Ishikawa (cell line): ENCODE measurements around the gene EXOSC5.

Source experiments
- CEBPB ChIP-seq: IDR thresholded peaks from 2 replicates; pipeline ENCODE4 v1.6.1; 2012
- CREB1 ChIP-seq: IDR thresholded peaks from 2 replicates; pipeline ENCODE4 v1.6.1; 2012; ENCODE audit warnings: low read depth
- EGR1 ChIP-seq: IDR thresholded peaks from 2 replicates; pipeline ENCODE4 v1.6.1; 2012
- EP300 ChIP-seq: IDR thresholded peaks from 2 replicates; pipeline ENCODE4 v1.6.1; 2012; ENCODE audit warnings: borderline replicate concordance
- FOXM1 ChIP-seq: IDR thresholded peaks from 2 replicates; pipeline ENCODE4 v1.6.1; 2012; ENCODE audit warnings: low read depth, borderline replicate concordance
- MAX ChIP-seq: IDR thresholded peaks from 2 replicates; pipeline ENCODE4 v1.6.1; 2012
- NFIC ChIP-seq: IDR thresholded peaks from 2 replicates; pipeline ENCODE4 v1.6.1; 2012
- RAD21 ChIP-seq: IDR thresholded peaks from 2 replicates; pipeline ENCODE4 v1.6.1; 2012; ENCODE audit warnings: low read depth
- REST ChIP-seq: IDR thresholded peaks from 2 replicates; pipeline ENCODE4 v1.6.1; 2012; ENCODE audit warnings: low read depth, mild to moderate bottlenecking
- TAF1 ChIP-seq: IDR thresholded peaks from 2 replicates; pipeline ENCODE4 v1.6.1; 2012; ENCODE audit warnings: low read depth, mild to moderate bottlenecking
- TCF12 ChIP-seq: IDR thresholded peaks from 2 replicates; pipeline ENCODE4 v1.6.1; 2012; ENCODE audit warnings: low read depth
- TEAD4 ChIP-seq: IDR thresholded peaks from 2 replicates; pipeline ENCODE4 v1.6.1; 2012
- USF1 ChIP-seq: IDR thresholded peaks from 2 replicates; pipeline ENCODE4 v1.6.1; 2012
- YY1 ChIP-seq: IDR thresholded peaks from 2 replicates; pipeline ENCODE4 v1.6.1; 2012; ENCODE audit warnings: low read depth
- ZBTB7A ChIP-seq: IDR thresholded peaks from 2 replicates; pipeline ENCODE4 v1.6.1; 2012; ENCODE audit warnings: low read depth

The EXOSC5 gene

DNA sequence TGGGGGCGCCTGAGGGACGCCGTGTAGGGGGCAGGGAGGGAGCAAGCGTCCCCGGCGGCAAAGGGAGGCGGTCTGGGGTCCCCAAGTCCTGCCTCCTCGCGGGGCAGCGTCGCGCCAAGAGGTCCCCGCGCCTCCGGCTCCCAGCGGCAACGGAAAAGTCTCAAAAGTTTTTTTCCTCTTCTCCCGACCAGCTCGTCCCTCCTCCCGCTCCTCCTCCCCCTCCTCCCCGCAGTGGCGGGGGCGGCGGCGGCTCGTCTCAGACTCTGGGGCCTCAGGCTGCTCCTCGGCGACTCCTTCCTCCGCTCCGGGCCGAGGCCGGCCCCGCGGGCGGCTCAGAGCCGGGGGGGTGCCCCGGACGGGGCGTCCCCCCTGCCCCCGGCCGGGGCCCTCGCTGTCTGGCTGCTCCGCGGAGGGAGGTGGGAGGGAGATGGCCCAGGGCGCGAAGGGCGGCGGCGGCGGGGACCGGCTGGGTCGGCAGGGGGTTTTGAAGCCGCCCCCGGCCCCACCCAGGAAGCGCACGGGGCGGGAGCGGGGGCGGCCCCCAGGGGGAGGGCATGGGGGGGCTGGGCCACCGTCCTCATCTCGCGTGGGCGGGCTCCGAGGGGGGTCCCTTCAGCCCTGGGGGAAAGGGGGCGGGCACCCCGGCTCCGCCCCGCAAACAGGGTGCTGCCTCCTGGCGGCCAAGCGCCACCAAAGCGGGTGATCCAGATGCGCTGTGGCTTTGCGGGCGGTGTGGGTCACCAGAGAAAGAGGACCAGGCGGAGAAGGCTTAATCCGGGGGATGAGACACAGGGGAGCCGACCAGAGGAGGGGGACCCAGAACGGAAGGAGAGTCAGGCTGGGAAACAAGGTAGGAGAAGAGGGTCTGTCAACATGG is 43.5 kb downstream of the EXOSC5 start, which contains the start of gene TGFB1:
Gene TGFB1, minus strand, starts transcription at position 457 of the 877 bp plus-strand sequence. CDS start 878 bp downstream, outside the sequence.
- no peak for TF ChIP-seq USF1
- no peak for TF ChIP-seq EP300
- TF ChIP-seq TCF12: peak; percentile 22; the same call in 1 of the 2 replicates
- TF ChIP-seq YY1: no peak
- no peak for TF ChIP-seq NFIC
- peak; percentile 95 for TF ChIP-seq EGR1
- peak; percentile 46; the same call in 1 of the 2 replicates for TF ChIP-seq RAD21
- peak; percentile 50 for TF ChIP-seq MAX
- TF ChIP-seq CEBPB: no peak
- TF ChIP-seq TAF1: no peak
- TF ChIP-seq TEAD4: no peak
- no peak for TF ChIP-seq FOXM1
- peak; percentile 83 for TF ChIP-seq ZBTB7A
- no peak for TF ChIP-seq CREB1
- no peak for TF ChIP-seq REST

- TF ChIP-seq MAX (peak; percentile 22; the same call in 1 of the 2 replicates), EGR1 (no peak), YY1 (0 out of 2 replicates have a peak, but pooled peaks have one; percentile 26)
Measured at GRCh38 chr19:41352609-41353465, 44.3 kb downstream of the EXOSC5 start.

- no peak; the same call in 1 of the 2 replicates for TF ChIP-seq EP300
- TF ChIP-seq ZBTB7A: no peak; the same call in 1 of the 2 replicates
- no peak for TF ChIP-seq TCF12
- TF ChIP-seq NFIC: no peak
- no peak for TF ChIP-seq MAX
- no peak for TF ChIP-seq CEBPB
- no peak for TF ChIP-seq TAF1
- no peak for TF ChIP-seq REST
- no peak for TF ChIP-seq CREB1
- no peak for TF ChIP-seq USF1
Measured at GRCh38 chr19:41352279-41352608, 44.9 kb downstream of the EXOSC5 start.

GRCh38 chr19:41351339-41352245 is 45.6 kb downstream of the EXOSC5 start:
- TF ChIP-seq ZBTB7A (no peak; the same call in 1 of the 2 replicates), USF1 (peak; percentile 53)
